NOMO-1 treated with DMSO at 0.1 percent for 48 hours (cell line): ENCODE results near the gene CASK.

ENCODE experiments used
- DNase-seq: peaks from one replicate; lab custom pipeline; 2025; ENCODE audit not compliant: unreplicated experiment; lab: John Stamatoyannopoulos, UW

CASK gene

GRCh38 chrX:41480508-41481260 lies 442.7 kb downstream of the CASK start:
- peak; percentile 10 for DNase-seq

GRCh38 chrX:41478381-41478911 lies 444.9 kb downstream of the CASK start:
- no peak for DNase-seq

DNA sequence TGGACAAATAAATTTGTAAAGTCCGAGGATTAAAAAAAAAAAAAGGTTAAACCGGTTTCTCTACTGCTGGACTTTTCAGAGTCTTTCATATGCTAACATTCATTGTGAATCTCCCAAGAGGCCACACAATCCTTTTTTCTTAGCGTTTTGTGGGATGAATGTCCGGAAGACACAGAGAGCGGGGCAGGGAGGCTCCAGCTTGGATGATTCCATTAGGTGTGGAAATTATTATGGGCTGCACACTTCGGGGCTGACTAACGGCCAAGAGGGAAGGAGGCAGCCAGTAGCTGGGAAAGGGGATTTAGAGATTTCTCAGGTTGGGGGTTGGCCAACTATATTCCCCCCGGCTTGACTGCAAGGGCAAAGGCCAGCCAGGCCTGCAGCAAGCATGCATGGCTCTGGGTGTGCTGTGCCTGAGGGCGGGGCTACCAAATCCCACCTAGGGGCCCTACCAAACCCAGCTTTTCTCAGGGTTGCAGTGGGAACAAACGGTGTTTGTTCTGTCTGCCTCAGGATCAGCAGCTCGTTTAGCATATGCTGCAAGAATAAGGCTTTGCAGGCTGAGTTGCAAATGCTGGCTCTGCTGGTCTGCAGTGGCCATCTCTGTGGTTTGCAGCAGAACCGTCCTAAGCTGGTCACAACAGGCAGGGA lies 447.6 kb downstream of the CASK start:
- no peak for DNase-seq

DNA sequence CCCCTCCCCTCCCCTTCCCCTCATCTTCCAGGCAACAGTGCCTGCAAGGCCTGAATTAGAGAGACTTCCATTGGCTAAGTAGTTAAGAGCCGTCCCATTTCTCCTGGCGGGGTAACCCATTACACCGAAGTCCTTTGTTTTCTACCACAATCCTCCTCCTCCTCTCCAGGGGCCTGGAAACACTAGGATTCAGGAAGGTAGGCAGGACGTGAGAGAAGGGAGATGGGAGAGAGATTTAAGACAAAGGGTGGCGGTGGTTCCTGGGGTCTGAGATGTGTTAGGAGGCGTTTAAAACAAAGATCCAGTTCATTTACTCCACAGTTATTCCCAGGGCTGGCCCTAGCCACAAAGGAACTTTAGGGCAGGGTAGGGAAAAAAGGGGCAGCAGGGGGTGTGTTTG lies 448.2 kb downstream of the CASK start:
- DNase-seq, result no peak

- DNase-seq, result no peak
These were observed 448.6 kb downstream of the CASK start for GRCh38 chrX:41474726-41475100.

- DNase-seq, result no peak
These were observed 449.2 kb downstream of the CASK start for GRCh38 chrX:41473936-41474725.

DNA sequence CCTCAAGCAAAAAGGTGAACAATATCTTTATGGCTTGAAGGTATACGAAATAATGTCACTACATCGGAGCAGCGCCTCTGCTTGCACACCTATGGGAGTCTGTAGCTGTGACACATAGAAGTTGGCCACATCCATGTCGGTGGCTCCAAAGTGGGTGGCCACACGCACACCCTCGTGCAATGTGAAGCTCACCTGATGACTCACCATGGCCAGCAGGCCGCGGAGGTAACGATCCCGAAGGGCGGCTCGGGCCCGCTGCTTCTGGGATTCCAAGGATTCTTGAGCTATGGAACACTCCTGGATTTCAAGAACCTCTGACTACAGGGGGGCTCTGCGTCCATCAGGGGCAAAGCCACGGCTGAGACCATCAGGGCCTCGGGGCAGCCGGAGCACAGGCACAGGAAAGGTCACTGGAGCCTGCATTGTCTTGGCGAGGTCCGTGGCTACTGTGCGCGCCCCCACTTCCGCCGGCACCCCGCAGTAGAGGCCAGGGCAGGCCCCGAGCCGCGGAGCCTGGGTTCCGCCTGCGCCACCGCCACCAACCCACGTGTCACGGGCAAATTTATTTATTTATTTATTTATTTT lies 451.0 kb downstream of the CASK start:
- DNase-seq, result no peak

- DNase-seq, result no peak
These were observed 451.6 kb downstream of the CASK start for GRCh38 chrX:41471786-41472185.

DNA sequence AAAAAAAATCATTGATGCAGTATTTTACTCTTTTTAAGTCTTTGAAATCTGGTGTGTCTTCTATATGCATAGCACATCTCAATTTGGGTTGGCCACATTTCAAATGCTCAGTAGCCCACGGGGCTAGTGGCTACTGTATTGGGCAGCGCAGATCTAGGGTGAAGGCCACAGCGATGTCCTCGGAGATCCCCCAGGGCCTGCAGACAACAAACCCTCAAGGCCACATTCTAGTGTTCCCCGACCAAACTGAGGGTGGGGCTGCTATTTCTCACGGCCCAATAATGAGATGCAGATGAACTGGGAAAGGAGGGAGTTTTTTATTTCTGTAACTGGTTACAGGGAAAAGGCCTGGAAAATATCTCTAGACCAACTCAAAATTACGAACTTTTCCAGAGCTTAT lies 452.6 kb downstream of the CASK start:
- no peak for DNase-seq

- DNase-seq, result no peak
These were observed 454.6 kb downstream of the CASK start for GRCh38 chrX:41468647-41469323.
